ENCODE results near the gene IQCK. TPM values are rescaled to one million over a fixed set of nuclear protein-coding genes. Genes with fewer than 3 reads are reported as not detected.

IQCK gene
- total RNA-seq, 1 donor = 13.4 TPM

- TF ChIP-seq, protein P1, sequence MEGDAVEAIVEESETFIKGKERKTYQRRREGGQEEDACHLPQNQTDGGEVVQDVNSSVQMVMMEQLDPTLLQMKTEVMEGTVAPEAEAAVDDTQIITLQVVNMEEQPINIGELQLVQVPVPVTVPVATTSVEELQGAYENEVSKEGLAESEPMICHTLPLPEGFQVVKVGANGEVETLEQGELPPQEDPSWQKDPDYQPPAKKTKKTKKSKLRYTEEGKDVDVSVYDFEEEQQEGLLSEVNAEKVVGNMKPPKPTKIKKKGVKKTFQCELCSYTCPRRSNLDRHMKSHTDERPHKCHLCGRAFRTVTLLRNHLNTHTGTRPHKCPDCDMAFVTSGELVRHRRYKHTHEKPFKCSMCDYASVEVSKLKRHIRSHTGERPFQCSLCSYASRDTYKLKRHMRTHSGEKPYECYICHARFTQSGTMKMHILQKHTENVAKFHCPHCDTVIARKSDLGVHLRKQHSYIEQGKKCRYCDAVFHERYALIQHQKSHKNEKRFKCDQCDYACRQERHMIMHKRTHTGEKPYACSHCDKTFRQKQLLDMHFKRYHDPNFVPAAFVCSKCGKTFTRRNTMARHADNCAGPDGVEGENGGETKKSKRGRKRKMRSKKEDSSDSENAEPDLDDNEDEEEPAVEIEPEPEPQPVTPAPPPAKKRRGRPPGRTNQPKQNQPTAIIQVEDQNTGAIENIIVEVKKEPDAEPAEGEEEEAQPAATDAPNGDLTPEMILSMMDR (IDR thresholded peaks at IDR 0.05; ENCODE audit: insufficient read depth, low read depth, low read length) = no peak
- no peak for DNase-seq (ENCODE audit: low read depth)
These were observed 19.3 kb upstream of the IQCK start for GRCh38 chr16:19698480-19699465.

GRCh38 chr16:19699472-19699871 lies 18.6 kb upstream of the IQCK start:
- H3K4me3 ChIP-seq (ENCODE audit: low read depth, low read length) = no peak overlapping the region
- TF ChIP-seq, protein P1 (IDR thresholded peaks at IDR 0.05; ENCODE audit: insufficient read depth, low read depth, low read length) = no peak
- no peak for DNase-seq (ENCODE audit: low read depth)

More at GRCh38 chr16:19698480-19699465, 19.3 kb upstream of the IQCK start:
- H3K4me3 ChIP-seq (ENCODE audit: low read depth, low read length) = no peak overlapping the region

DNA sequence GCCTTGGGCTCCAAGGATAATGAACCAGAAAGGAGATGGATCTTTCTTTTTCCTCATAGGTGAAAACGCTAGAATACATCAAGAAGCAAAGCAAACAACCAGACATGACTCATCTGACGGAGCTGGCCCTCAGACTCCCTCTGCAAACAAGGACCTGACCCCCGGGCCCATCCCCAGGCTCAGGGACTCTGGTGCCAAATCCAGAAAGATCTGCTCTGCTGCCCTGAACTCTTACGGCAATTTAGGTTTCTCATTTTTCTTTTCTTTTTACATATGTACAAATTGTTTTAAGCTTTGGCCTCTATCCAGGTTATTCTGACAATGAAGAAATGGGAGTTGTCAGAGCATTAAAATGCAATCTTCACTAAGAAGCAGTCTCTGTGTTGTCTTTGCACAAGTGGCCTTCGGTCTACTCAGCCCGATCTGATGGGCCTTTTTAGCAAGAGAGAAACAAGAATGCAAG lies 17.7 kb upstream of the IQCK start:
- TF ChIP-seq, protein P1 (IDR thresholded peaks at IDR 0.05; ENCODE audit: insufficient read depth, low read depth, low read length) = no peak
- peak; percentile 72 for DNase-seq (ENCODE audit: low read depth)
- H3K4me3 ChIP-seq (ENCODE audit: low read depth, low read length) = no peak overlapping the region

DNA sequence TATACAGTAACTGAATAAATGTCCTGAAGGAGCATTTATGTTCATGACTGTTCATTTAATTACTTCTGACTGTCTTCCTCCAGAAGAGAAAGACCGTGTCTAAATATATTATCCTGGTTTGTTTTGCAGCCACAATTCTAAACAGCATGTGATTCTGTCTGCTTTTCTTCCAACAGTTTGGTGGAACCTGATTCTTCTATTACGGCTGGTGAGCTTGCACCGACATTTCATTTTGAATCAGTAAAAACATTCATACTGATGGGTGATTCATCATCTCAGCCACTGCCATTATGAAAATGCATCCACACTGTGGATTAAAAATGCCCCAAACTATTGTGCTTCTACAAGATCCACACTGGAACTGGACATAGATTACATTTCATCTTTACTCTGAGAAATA lies 17.0 kb upstream of the IQCK start:
- TF ChIP-seq, protein P1 (IDR thresholded peaks at IDR 0.05; ENCODE audit: insufficient read depth, low read depth, low read length) = no peak
- no peak overlapping the region for H3K4me3 ChIP-seq (ENCODE audit: low read depth, low read length)
- DNase-seq (ENCODE audit: low read depth) = peak; percentile 43

DNA sequence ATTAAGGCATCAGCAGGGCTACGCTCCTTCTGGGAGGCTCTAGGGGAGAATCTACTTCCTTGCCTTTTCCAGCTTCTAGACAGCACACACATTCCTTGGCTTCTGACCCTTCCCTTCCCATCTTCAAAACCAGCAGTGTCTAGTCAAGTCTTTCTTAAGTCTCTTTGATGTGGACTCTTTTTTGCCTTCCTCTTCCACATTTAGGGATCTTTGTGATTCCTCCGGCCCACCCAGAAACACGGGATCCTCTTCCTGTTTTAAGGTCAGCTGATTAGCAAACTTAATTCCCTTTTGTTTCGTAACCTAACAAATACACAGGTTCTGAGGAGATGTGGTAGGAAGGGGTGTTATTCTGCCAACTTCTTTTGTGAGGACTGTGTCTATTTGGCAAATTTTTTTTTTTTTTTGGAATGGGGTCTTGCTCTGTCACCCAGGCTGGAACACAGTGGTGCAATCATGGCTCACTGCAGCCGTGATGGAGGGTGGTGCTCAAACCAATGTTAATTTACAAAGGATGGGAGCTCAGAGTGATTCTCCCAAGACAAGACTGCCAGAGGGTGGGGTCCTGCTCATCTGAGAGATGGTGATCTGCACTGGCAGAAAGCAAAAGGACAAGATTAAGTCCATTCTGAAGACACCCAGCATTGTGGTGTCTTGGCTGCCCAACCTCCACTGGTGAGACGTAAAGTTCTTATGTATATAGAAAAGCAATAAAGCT lies 14.7 kb upstream of the IQCK start:
- TF ChIP-seq, protein P1 (IDR thresholded peaks at IDR 0.05; ENCODE audit: insufficient read depth, low read depth, low read length) = no peak
- no peak overlapping the region for H3K4me3 ChIP-seq (ENCODE audit: low read depth, low read length)
- no peak for DNase-seq (ENCODE audit: low read depth)

GRCh38 chr16:19704321-19705145 lies 13.5 kb upstream of the IQCK start:
- no peak overlapping the region for H3K4me3 ChIP-seq (ENCODE audit: low read depth, low read length)
- DNase-seq (ENCODE audit: low read depth) = peak; percentile 95
- TF ChIP-seq, protein P1 (IDR thresholded peaks at IDR 0.05; ENCODE audit: insufficient read depth, low read depth, low read length) = no peak

Measured in fibroblast of villous mesenchyme (primary cell).